HL-60 (cell line): ENCODE measurements around the gene CPPED1.

Experiments used
- POLR2AphosphoS5 ChIP-seq: IDR thresholded peaks from 2 replicates; pipeline ENCODE4 v1.6.1; 2012; ENCODE audit warnings: low read depth
- TF ChIP-seq, protein P1 (sequence below): IDR thresholded peaks from one replicate; pipeline ENCODE4 v1.5.1; 2011; ENCODE audit warnings: low read length, control low read depth, inconsistent platforms; ENCODE audit not compliant: insufficient read depth
- TF ChIP-seq, protein P2 (sequence below): IDR thresholded peaks from 2 replicates; pipeline ENCODE4 v1.6.1; 2012; ENCODE audit warnings: low read depth; ENCODE audit not compliant: insufficient replicate concordance

DNA sequence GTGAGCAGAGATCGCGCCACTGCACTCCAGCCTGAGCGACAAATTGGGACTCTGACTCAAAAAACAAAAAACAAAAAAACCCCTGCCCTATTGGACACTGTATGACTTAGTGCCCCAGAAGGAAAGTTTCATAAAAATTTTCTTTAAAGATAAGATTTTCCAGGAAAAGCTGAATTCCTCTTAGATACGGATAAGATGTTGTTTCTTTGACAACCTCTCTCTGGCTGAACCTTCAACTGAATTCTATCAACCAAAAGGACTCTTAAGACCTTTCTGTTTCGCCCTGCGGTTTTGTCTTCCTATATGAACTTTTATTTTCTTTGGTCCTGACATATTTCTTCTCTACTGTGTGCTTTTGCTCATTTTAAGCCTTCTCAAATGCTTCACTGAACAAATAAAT lies 35.8 kb downstream of the CPPED1 start:
- TF ChIP-seq, protein P1, sequence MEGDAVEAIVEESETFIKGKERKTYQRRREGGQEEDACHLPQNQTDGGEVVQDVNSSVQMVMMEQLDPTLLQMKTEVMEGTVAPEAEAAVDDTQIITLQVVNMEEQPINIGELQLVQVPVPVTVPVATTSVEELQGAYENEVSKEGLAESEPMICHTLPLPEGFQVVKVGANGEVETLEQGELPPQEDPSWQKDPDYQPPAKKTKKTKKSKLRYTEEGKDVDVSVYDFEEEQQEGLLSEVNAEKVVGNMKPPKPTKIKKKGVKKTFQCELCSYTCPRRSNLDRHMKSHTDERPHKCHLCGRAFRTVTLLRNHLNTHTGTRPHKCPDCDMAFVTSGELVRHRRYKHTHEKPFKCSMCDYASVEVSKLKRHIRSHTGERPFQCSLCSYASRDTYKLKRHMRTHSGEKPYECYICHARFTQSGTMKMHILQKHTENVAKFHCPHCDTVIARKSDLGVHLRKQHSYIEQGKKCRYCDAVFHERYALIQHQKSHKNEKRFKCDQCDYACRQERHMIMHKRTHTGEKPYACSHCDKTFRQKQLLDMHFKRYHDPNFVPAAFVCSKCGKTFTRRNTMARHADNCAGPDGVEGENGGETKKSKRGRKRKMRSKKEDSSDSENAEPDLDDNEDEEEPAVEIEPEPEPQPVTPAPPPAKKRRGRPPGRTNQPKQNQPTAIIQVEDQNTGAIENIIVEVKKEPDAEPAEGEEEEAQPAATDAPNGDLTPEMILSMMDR, result no peak
- TF ChIP-seq POLR2AphosphoS5, result no peak
- TF ChIP-seq, protein P2, sequence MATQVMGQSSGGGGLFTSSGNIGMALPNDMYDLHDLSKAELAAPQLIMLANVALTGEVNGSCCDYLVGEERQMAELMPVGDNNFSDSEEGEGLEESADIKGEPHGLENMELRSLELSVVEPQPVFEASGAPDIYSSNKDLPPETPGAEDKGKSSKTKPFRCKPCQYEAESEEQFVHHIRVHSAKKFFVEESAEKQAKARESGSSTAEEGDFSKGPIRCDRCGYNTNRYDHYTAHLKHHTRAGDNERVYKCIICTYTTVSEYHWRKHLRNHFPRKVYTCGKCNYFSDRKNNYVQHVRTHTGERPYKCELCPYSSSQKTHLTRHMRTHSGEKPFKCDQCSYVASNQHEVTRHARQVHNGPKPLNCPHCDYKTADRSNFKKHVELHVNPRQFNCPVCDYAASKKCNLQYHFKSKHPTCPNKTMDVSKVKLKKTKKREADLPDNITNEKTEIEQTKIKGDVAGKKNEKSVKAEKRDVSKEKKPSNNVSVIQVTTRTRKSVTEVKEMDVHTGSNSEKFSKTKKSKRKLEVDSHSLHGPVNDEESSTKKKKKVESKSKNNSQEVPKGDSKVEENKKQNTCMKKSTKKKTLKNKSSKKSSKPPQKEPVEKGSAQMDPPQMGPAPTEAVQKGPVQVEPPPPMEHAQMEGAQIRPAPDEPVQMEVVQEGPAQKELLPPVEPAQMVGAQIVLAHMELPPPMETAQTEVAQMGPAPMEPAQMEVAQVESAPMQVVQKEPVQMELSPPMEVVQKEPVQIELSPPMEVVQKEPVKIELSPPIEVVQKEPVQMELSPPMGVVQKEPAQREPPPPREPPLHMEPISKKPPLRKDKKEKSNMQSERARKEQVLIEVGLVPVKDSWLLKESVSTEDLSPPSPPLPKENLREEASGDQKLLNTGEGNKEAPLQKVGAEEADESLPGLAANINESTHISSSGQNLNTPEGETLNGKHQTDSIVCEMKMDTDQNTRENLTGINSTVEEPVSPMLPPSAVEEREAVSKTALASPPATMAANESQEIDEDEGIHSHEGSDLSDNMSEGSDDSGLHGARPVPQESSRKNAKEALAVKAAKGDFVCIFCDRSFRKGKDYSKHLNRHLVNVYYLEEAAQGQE, result no peak
